ENCODE measurements around the gene ZNF526.

ZNF526 gene

DNA sequence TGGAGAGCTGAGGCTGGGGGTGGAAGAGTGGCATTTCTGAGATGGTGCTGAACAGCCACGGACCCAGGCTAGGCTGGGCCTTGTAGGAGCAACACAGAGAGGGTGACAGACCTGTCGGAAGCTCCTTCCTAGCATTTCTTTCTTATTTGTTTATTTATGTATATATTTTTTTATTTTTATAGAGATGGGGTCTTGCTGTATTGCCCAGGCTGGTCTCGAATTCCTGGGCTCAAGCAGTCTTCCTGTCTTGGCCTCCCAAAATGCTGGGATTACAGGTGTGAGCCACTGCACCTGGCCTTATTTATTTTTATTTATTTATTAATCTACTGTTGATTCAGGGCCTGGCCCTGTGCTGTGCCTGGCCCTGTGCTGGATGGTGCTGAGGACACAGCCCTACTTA is 55.4 kb downstream of the ZNF526 start:
- no peak for DNase-seq (ENCODE audit: low read depth)
- H3K4me3 ChIP-seq (ENCODE audit: low read length): no peak overlapping the region
- TF ChIP-seq CTCF (IDR thresholded peaks at IDR 0.05; ENCODE audit: insufficient read depth, low read depth, low read length, missing control alignments): no peak

DNA sequence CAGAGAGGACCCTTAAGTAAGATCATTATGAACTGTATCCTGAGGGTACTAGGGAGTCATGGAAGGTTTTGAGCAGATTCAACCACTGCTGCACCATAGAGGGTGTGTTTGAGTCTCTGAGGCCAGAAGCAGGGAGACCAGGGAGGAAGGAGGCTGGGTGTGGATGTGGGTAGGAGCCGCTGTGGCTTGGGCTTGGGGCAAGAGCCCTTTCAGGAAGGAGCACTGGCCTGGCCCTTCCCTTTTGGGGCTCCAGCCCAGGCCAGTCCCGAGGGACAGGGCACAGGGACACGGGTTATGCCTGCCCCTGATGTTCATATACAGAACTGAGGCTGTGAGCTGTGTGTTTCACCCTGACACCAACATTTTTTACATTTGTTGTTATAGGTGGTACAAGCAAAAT is 56.2 kb downstream of the ZNF526 start:
- no peak overlapping the region for H3K4me3 ChIP-seq (ENCODE audit: low read length)
- no peak for DNase-seq (ENCODE audit: low read depth)
- no peak for TF ChIP-seq CTCF (IDR thresholded peaks at IDR 0.05; ENCODE audit: insufficient read depth, low read depth, low read length, missing control alignments)

GRCh38 chr19:42276821-42277220 is 56.7 kb downstream of the ZNF526 start:
- DNase-seq (ENCODE audit: low read depth): peak; percentile 73
- no peak overlapping the region for H3K4me3 ChIP-seq (ENCODE audit: low read length)
- TF ChIP-seq CTCF (IDR thresholded peaks at IDR 0.05; ENCODE audit: insufficient read depth, low read depth, low read length, missing control alignments): no peak
